Stimulated activated CD4-positive, alpha-beta T cell treated with anti-CD3 and anti-CD28 coated beads, Interleukin-4, amount 100 ng/mL, for 24 hours (primary cell): ENCODE data around the gene ZNF410.

Source experiments
- DNase-seq: peaks from one replicate; pipeline ENCODE4 v3.0.0-alpha.2; 2020

Gene ZNF410

DNA sequence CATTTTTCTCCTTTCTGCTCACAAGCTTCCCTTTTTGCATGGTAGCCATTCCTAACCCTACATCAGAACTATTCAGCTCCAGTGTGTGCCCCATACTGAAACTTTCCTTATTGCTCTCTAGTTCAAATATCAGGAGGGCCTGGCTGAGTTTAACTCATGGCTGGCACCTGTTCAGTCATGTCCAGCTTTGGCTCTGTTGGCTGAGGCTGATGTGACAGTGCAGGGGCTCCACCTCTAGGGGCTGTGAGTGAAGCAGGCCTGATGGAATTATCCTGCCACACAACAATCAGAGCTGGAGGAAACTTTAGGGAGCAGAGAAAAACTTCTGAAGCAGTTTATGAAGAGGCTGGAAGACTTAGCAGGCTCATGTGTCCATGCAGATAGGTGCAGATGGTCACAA, 71.9 kb downstream of the ZNF410 start:
- no peak for DNase-seq

- DNase-seq: no peak
Measured at GRCh38 chr14:73961192-73961591, 74.5 kb downstream of the ZNF410 start.

DNA sequence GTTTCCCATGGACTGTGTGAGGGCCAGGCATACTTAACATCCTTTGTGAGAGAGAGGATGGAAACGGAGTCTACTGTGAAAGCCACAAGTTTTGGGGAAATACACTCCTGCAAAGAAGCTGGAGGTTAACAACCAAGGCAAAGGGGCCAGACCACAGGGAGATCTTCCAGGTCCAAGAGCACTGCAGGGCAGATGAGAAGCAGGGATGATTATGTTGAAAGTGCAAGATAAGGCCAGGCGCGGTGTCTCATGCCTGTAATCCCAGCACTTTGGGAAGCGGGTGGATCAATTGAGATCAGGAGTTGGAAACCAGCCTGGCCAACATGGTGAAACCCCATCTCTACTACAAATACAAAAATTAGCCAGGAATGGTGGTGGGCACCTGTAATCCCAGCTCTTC, 78.6 kb downstream of the ZNF410 start:
- DNase-seq: no peak

DNA sequence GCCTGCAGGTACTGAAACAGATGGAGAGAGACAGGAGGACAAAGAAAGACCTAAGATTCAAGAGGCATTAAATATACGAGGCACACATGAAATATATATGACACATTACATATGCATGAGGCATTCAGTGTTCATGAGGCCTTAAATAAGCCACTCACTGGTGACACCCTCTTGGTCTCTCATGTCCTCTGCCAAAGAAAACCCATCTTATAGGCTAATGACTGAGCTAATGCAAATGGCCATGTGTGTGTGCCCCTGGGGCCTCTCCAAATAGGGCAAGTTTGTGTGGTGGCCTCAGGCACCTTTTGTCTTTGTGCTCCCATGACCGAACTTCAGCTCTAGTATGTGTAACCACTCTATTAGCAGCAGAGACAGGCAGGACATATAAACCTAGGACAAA, 82.2 kb downstream of the ZNF410 start:
- DNase-seq: no peak

DNA sequence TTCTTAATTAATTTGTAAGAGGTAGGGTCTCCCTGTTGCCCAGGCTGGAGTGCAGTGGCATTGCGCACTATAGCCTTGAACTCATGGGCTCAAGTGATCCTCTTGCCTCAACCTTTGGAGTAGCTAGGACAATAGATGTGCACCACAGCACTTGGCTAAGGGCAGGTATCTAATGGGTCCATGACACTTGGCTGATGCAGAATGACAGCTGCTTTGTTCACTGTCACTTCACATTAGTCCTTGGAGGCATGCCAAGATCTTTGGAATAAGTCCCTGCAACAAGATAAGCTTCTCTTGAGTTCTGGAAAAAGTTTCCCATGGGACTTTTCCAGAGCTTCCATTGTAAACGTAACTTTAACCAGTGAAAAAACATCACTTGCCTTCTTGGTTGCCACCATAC, 86.8 kb downstream of the ZNF410 start:
- no peak for DNase-seq

DNA sequence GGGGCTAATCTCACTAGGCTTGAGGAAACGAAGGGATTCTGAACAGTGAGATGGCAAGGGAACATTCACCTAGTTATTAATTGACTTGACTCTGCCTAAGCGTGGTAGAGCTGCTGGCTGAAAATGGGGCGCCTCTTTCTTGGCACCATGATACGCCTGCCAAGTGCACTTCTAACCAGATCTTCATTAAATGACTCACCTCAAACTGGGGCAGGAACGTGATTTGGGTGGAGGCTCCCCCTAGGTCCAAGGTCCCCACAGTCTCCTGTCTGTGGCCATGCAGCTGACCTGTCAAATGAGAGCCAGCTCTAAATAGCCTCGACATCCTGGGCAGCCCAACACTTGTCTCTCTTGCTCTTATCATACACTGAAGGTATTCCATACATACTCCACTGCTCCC, 89.5 kb downstream of the ZNF410 start:
- no peak for DNase-seq

GRCh38 chr14:73977896-73978295, 91.2 kb downstream of the ZNF410 start:
- DNase-seq: no peak
